Ramos (cell line): ENCODE results near the gene ANKRD10.

Source experiments
- in situ Hi-C: fragments of 300-500 bp; cut with MboI; formaldehyde crosslinking; loops from one replicate; pipeline ENCODE4 v1.14.3; 2022; ENCODE audit warnings: low sequenced_read_pairs; ENCODE audit not compliant: unreplicated experiment

The ANKRD10 gene

GRCh38 chr13:110872768-110873638 is 41.9 kb downstream of the ANKRD10 start:
- in situ Hi-C loops: no loop called here

- in situ Hi-C loops: no loop called here
Observed at GRCh38 chr13:110872034-110872767, 42.7 kb downstream of the ANKRD10 start.

GRCh38 chr13:110869805-110870706 is 44.8 kb downstream of the ANKRD10 start:
- in situ Hi-C loops: no loop called here

- in situ Hi-C loops: no loop called here
Observed at GRCh38 chr13:110869231-110869804, 45.6 kb downstream of the ANKRD10 start.

GRCh38 chr13:110868720-110869119 is 46.1 kb downstream of the ANKRD10 start:
- in situ Hi-C loops: no loop called here

DNA sequence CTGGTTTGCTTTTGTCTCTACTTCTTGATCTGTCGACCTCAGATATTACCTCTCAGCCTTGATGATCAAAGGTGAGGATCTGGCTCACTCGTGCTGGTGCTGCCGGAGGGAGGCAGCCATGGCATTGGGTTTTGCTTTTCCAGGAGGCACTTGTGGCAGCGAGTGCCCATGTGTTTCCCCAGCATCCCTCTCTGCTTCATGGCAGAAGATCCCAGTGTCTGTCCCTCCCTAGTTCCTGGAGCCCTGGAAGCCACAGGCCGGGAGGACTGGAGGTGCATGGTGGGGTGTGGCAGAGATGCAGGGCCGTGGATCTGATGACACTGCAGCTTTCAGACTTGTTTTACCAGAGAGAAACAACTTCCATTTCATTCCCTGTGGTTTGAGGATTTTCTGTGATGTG is 47.5 kb downstream of the ANKRD10 start:
- in situ Hi-C loops: no loop called here

DNA sequence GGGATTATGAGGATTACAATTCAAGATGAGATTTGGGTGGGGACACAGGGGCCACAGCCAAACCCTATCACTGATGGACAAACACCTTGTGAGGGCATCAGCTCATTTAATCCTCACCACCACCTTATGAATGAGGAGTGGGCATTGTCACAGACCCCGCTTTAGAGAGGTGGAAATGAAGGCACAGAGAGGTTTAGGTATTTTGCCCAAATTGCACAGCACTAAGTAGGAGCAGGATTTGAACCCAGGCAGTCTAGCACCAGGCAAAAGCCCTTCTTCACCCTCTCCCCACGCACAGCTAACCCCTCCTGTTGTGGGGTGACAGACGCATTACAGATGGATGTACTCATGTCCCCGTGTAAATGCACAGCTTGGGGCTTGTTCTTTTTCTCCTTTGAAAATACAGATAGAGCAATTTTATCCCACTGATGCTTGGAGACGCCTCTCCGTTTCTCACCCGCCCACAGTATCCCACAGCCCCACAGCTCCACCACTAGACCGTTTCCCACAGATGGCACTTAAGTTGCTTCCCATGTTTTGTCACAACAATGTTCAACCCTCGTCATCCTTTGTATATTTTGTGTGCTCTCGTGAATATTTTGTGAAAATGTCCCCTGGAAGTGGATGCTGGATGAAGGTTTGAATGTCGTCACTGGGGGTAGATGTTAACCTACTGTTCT is 48.2 kb downstream of the ANKRD10 start:
- in situ Hi-C loops: no loop called here

- in situ Hi-C loops: no loop called here
Observed at GRCh38 chr13:110863685-110864084, 51.2 kb downstream of the ANKRD10 start.

DNA sequence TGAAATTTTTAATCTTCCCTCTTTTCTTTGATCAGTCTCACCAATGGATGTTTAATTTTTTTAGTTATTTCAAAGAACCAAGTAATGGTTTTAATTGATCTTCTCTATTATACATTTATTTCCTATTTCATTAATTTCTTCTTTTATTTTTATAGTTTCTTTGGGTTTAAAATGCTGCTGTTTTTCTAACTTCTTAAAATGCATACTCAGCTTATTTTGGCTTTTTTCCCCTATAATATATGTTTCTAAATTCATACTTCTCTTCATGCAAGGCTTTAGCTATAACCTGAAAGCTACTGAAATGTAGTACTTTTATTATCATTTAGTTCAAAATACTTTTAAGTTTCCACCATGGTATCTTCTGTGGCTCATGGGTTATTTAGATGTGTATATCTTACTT is 53.9 kb downstream of the ANKRD10 start:
- in situ Hi-C loops: no loop called here

GRCh38 chr13:110856942-110857835 is 57.7 kb downstream of the ANKRD10 start:
- in situ Hi-C loops: no loop called here

DNA sequence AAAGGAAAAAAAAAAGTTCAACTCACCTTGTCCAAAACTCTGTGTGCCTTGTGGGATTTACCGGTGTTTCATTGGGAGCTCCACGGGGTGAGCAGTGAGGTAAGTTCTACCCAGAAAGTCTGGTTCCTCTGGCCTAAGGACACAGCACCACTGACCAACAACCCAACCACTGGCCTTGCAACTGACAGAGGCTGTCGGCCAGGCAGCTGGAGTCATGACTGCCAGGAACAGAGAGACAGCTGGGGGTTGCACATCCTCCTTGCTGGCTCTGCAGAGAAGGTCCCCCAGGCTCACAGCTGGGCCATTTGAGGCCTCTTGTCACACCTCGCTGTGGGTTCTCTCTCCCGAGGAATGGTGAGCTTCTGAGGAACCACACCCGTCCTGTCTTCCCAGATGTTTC is 59.5 kb downstream of the ANKRD10 start:
- in situ Hi-C loops: no loop called here

- in situ Hi-C loops: no loop called here
Observed at GRCh38 chr13:110854866-110855265, 60.0 kb downstream of the ANKRD10 start.

DNA sequence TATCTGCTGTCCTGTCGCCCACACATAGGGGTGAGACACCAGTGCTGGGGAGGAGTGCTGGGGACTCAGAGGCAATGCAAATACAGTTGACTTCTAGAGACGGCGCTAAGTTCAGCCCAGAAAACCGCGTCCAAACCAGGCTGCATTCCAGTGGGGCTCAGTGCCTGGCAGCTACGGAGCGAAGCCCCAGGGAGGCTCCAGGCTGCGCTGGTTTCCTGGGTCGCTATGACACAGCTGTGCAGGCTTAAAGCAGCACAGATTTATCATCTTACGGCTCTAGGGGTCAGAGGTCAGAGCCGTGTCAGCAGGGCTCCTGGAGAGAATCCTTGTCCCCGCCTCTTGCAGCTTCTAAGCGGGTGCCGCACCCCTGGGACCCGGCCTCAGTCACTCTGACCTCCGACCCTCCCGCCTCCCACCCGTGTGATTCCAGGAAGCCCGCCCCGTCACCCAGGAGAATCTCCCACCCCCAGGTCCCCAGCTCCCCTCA is 61.6 kb downstream of the ANKRD10 start:
- in situ Hi-C loops: no loop called here

- in situ Hi-C loops: no loop called here
Observed at GRCh38 chr13:110850840-110851239, 64.0 kb downstream of the ANKRD10 start.

- in situ Hi-C loops: no loop called here
Observed at GRCh38 chr13:110850006-110850405, 64.9 kb downstream of the ANKRD10 start.

DNA sequence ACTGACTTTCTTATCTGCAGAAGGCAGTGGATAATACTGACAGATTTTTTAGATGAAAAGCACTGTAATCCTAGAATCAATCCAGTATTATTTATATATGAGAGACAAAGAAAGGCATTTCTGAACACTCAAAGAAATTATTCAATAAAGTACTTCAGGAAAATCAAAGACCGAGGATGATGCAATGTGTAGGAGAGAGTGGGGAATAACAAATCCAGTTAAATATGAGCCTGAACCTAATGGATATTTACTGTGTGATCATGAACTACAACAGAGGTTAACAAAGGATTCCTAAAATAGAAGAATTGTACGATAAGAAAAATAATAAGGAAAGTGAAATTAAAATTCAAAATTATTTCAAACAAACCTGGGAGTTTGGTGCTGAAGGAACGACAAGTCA is 69.3 kb downstream of the ANKRD10 start:
- in situ Hi-C loops: no loop called here

DNA sequence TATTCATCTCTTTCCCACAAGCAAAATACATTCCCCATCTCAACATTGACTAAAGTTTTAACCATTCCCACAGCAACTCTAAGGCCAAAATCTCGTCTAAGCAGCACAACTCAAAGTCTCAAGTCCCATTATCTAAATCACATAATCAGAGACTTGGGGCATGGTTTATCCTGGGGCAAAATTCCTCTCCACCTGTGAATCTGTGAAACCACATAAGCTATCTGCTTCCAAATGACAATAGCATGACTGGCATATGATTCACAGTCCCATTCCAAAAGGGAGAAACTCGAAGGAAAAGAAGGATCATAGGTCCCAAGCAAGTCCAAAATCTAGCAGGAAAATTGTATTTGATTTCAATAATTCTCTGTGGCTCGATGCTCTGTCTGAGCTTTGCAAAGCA is 73.0 kb downstream of the ANKRD10 start:
- in situ Hi-C loops: no loop called here

DNA sequence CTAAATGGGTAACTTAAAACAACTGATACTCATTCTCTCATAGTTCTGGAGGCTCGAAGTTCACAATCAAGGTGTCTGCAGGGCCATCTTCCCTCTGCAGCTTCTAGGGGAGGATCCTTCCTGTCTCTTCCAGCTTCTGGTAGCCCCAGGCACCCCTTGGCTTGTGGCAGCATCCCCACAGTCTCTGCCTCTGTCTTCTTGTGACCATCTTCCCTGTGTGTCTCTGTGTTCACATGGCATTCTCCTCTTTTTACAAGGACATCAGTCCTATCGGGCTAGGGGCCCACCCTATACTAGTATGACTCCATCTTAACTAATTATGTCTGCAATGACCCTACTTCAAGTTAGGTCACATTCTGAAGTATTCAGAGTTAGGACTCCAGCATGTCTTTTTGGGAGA is 73.5 kb downstream of the ANKRD10 start:
- in situ Hi-C loops: no loop called here
